Activated CD4-positive, alpha-beta T cell treated with anti-CD3 and anti-CD28 coated beads, Interleukin-2, amount 50 U/mL, for 24 hours (primary cell): ENCODE data around the gene FOXA3.
"Not testable (repeated sequence)": the region's sequence is repeated elsewhere in the genome, so short reads cannot be mapped to it uniquely, and the experiment has no call there.

Source experiments
- DNase-seq, 2 donors: peaks; one replicate each; pipeline ENCODE4 v3.0.0-alpha.2; 2020; ENCODE audit warnings: low read depth in 1 of 2, low spot score in 1 of 2

FOXA3 gene

GRCh38 chr19:45827459-45828093, 36.5 kb upstream of the FOXA3 start:
- no peak for DNase-seq

DNA sequence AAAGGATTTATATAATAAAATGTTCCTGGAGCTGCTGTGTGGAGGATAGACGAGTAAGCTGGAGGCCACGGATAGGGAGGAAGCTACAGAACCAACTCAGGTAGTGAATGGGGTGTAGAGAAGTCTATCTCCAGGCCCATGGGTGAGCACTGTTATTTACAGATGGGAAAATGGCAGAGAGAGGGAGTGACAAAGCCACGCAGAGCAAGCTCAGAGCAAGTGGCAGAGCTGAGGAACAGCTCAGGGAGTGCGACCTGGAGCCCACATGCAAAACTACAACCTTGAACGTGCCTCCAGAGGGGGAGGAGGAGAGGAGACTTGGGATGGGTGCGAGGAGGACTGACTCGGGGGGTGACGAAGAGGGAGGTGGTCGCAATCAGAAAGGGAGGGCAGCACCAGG, 35.6 kb upstream of the FOXA3 start:
- no peak for DNase-seq

DNA sequence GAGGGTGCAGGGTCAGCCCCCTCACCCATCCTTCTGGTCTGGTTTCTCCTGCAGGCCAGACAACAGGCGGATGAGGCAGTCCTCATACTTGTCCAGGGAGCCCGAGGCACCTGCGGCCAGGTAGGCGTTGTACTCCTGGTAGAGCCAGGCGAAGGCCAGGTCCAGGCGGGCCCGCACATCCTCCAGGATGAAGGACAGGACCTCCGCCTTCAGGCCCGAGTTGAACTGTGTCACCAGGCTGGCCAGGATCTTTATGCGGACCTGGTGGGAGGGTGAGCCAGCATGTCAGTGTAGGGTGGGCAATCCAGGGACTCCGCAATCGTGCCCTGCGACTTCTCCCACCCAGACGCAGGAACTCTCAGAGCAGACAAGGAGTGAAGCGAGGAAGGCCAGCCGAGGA, 35.2 kb upstream of the FOXA3 start:
- DNase-seq = no peak

DNA sequence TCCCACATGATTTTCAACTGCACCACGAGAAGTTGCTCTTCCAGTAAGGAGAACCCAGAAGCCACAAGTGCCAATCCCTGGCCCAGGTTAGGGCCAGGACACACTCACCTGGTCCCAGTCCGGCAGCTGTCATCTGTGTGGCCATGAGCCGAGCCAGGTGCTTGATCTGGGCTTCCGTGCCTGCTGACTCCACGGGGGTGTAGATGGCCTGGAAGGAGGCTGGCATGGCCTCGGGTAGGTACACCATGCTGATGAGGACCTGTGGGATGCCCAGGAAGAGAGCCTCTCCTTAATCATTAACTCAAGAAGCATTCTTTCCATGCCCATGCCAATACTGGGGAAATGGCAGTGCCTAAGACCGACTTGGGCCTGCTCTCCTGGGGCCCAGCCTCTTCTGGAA, 29.2 kb upstream of the FOXA3 start:
- DNase-seq = no peak

DNA sequence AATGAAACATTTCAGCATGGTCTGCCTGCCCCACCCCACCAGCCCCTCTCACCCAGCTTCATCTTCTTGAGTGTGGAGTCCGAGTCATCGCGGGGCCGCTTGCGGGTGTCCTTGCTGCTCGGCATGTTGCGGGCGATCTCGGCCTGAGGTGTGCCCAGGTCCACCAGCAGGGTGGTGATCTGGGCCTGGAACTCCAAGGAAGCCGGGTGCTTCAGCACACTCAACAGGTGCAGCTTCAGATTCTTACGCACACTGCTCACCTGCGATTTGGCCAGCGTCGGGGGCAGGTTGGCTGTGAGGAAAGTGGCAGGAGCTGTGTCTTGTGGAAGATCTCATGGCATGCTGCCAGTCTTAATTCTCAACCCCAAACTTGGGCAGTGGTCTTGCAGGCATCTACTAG, 21.9 kb upstream of the FOXA3 start:
- no peak for DNase-seq

DNA sequence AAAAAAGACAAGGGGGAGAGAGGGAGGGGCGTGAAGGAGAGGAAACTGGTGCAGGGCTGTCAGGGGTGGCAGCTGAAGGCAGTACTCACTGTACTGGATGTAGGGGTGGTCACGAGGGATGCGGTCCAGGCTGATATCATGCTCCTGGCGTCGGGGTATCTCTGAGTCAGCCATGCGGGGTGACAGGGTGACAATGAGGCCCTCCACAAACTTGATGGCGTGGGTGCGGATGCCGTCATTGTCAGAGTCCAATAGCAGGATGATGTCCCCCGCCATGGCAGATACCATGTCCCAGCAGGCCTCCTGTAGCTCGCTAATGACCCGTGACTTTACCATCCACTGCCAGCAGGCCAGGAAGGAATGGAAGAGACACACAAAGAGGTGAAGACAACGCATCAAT, 16.5 kb upstream of the FOXA3 start:
- DNase-seq = no peak

DNA sequence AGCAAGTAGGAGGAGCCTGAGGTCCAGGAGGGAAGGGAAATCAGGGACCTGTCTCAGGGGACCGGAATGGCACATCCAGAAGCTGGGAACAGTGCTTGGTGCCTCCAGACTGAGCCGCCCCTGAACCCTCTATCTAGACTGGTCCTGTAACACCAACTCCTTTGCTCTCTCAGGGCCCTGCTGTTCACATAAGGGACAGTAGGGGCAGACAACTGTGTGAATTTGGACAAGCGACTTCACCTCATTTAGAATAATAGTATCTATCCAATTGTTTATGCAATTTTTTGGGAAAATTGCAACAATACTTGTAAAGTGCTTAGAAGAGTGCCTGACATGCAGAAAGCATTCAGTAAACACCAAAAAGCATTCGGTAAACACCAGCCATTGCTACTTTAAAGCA, 15.2 kb upstream of the FOXA3 start:
- no peak for DNase-seq

GRCh38 chr19:45852145-45852750, 11.9 kb upstream of the FOXA3 start:
- no peak for DNase-seq

DNA sequence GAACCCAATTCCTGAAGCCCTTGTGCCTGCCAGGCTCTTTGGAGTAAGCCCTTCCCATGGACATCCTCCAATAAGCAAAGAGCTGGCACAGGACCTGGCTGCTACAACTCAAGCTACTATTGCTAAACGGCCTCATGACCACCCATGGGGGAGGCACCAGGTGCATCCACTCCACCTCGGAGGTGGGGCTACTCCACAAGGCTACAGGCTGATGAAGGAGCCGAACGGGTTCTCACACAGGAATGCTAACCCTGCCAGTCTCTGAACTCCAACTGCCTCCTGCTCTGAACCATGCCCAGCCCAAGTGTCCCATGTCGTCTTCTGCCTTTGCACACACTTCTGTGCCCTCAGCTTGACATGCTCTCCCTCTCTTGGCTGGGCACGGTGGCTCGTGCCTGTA, 11.1 kb upstream of the FOXA3 start:
- no peak for DNase-seq

DNA sequence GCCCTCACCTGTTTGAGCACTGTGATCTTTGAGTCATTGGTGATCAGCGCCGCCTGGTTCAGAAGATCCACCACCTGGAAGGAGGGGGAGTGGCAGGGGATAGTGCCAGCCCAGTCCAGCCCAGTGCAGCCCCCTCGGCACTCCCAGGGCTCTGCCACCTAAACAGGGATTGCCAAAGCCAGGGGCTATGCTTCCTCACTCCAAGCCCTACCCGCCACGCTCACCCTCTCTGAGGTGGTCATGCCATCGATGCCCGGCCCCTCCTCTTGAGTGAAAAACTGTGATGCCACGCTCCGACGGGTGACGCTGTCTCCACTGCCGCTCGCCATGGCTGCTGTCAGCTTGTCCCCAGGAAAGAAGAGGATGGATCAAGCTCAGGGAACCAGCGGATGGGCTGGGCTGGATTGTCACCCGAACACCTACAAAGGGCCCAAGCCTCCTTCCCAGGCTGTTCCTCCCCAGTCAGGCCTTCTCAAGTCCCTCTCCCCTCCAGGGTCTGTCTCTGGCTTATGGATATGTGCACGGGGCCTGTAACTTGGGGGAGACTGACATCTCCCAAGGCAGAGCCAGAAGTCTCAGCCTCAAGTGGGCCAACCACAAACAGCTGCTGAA, 9.9 kb upstream of the FOXA3 start:
- no peak for DNase-seq

DNA sequence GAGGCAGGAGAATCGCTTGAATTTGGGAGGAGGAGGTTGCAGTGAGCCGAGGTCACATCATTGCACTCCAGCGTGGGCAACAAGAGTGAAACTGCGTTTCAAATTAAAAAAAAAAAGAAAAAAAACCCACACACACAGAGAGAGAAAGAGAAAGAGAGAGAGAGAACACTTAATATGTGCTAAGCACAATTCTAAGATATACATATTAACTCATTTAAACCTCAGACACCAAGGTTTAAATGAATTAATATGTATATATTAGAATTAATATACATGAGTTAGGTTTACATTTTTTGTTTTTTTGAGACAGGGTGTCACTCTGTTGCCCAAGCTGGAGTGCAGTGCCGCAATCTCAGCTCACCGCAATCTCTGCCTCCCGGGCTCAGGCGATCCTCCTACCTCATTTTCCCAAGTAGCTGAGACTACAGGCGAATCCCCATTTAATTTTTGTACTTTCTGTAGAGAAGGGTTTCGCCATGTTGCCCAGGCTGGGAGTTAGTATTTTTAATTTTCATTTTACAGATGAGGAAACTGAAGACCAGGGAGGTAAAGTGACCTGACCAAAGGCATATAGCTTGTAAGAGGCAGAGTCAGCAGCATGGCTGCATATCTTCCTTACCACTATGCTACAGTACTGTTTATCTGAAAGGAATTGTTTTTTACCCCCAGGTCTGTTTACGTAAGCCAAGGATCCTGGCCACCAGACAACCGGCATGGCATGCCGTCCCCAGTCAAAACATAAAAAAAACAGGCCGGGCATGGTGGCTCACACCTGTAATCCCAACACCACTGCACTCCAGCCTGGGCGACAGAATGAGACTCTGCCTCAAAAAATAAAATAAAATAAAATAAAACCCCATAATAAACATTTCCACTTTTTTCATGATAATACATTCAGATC, 3.5 kb upstream of the FOXA3 start:
- no peak for DNase-seq

GRCh38 chr19:45862271-45862563, 1.9 kb upstream of the FOXA3 start:
- DNase-seq = no peak

DNA sequence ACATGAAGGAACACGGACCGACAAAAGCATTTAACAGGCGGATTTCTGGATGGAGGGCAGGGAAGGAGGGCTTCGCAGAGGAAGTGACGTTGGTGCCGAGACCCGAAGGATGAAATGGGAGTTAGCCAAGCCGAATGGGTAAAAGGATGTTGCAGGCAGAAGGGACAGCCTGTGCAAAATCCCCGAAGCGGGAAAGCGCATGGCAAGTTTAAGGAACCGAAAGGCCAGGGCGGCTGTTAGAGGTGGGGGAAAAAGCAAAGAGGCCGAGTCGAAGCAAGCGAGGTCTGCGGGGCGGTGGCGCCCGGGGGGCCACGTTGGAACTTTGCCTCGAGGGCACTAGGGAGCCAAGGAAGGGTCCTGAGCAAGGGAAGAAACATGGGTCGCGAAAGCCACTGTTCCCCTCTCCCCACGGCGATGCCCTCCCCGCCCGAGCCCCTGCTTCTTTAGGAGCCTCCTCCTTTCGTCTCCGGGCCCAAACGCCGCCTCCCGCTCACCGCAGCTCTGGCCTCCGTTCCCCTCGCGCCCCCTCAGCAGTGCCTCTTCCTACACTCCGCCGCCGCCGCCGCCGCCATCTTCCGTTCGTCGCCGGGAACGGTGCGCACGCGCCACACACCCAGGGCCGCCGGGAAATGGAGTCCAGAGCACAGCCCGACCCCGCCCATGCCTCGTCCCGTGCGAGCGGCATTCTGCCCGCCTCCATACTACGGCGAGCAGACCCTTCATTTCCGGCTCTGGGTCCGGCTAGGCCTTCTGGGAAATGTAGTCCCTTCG, 1.4 kb upstream of the FOXA3 start, which contains the start of gene SYMPK:
Gene SYMPK (minus strand): TSS at position 584 of the 771 bp plus-strand sequence. CDS start 8,652 bp downstream, outside the sequence.
- peak; percentile 96 to 98 for DNase-seq

- no peak for DNase-seq
Measured at GRCh38 chr19:45863335-45863839, 739 bp upstream of the FOXA3 start.

GRCh38 chr19:45864629-45865082, 530 bp downstream of the FOXA3 start:
- no peak for DNase-seq

DNA sequence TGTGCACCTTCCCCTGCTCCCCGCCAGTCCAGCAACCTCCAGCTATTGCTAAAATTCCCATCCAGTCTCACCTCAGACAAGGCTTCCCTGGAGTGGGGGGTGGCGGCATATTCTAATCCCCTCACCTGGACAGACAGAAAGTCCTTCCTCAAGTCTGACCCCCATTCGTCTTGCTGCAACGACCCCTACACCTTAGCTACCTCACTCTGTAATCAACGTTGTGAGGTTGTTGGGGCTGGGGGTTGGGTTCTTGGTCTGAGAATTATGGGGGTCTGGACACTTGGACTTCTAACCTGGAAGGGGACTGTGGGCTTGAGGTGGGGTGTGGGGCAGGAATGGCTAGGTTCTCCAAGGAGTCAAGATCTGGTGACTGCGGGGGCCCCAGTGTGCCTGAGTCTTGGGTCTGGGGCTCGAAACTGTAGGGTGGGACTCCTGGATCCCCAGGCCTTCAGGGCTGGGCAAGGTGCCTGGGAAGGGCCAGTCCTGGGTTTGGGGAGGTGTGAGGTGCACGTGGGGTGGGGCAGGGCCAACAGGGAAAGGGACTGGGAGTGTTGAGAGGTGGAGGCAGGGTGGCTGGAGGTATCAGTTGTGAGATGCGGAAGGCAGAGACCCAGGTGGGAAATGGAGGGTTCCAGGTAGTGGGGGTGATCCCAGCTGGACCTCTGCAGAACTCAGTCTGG, 1.3 kb downstream of the FOXA3 start:
- no peak for DNase-seq

- DNase-seq = no peak
Measured at GRCh38 chr19:45866400-45867176, 2.5 kb downstream of the FOXA3 start.

DNA sequence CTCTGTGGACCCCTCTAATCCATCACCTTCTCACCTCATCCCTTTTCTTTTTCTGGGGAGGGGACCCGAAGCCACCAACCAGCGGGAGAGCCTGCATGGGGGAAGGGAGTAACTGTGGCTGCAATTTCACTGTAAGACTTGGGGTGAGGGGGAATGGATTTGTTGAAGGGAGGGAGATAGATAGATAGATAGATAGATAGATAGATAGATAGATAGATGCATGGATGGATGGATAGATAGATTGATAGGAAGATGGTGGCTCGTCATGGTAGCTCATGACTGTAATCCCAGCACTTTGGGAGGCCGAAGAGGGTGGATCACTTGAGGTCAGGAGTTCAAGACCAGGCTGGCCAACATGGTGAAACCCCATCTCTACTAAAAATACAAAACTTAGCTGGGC, 3.1 kb downstream of the FOXA3 start:
- not testable (repeated sequence) for DNase-seq

- DNase-seq = no peak
Measured at GRCh38 chr19:45870798-45871197, 6.7 kb downstream of the FOXA3 start.
